MCF 10A (cell line): ENCODE measurements around the gene ARRDC1. TPM values are rescaled to one million over a fixed set of nuclear protein-coding genes. Genes with fewer than 3 reads are reported as not detected.

ENCODE experiments used
- BruUV-seq: library from RNA; stranded (reverse); fragments of 400-500 nt; replicated peaks from 2 replicates; lab custom pipeline; 2021; lab: Mats Ljungman, UMichigan
- CTCF ChIA-PET: fragments of 300-600 bp; sonication (Branson Sonifier 250); formaldehyde crosslinking; extraction: SDS; loops from one replicate; lab custom pipeline; 2021; ENCODE audit warnings: antibody characterized with exemption, inconsistent platforms; lab: Yijun Ruan, JAX
- POLR2A ChIA-PET: fragments of 300-600, 350-650 bp; sonication (Branson Sonifier 250); formaldehyde crosslinking; extraction: SDS; loops from one replicate; lab custom pipeline; 2020; ENCODE audit warnings: antibody characterized with exemption, inconsistent platforms; lab: Yijun Ruan, JAX
- DNase-seq: peaks from one replicate; pipeline ENCODE4 v3.0.0-alpha.2; 2018; ENCODE audit not compliant: unreplicated experiment
- H3K27ac Mint-ChIP-seq: one replicate; pipeline ENCODE4 v1.8.0; 2022; ENCODE audit warnings: mild to moderate bottlenecking, low read depth, mixed read lengths; ENCODE audit not compliant: unreplicated experiment
- H3K27me3 Mint-ChIP-seq: one replicate; pipeline ENCODE4 v1.8.0; 2022; ENCODE audit warnings: mixed read lengths; ENCODE audit not compliant: insufficient read depth, unreplicated experiment
- H3K36me3 Mint-ChIP-seq: one replicate; pipeline ENCODE4 v1.8.0; 2022; ENCODE audit warnings: mild to moderate bottlenecking, moderate library complexity, mixed read lengths; ENCODE audit not compliant: insufficient read depth, unreplicated experiment
- H3K4me1 Mint-ChIP-seq: one replicate; pipeline ENCODE4 v1.8.0; 2022; ENCODE audit warnings: mixed read lengths; ENCODE audit not compliant: insufficient read depth, unreplicated experiment
- H3K4me3 Mint-ChIP-seq: one replicate; pipeline ENCODE4 v1.8.0; 2022; ENCODE audit warnings: mild to moderate bottlenecking, moderate library complexity, mixed read lengths; ENCODE audit not compliant: unreplicated experiment
- H3K9me3 Mint-ChIP-seq: one replicate; pipeline ENCODE4 v1.8.0; 2022; ENCODE audit warnings: mixed read lengths; ENCODE audit not compliant: unreplicated experiment
- CTCF ChIP-seq: fragments of 200-600 bp; IDR thresholded peaks from one replicate; pipeline ENCODE4 v1.8.0; 2022; ENCODE audit warnings: antibody characterized with exemption, mild to moderate bottlenecking; ENCODE audit not compliant: unreplicated experiment
- intact Hi-C: fragments of 100-400 bp; cut with micrococcal nuclease; formaldehyde crosslinking; loops from 2 replicates; pipeline ENCODE4 v1.14.1; 2022
- total RNA-seq: library from RNA; stranded (reverse); gene quantifications from 2 replicates; pipeline ENCODE4 v1.2.3, GENCODE V29; 2022

Gene ARRDC1
- total RNA-seq, 1 experiment from 2014 or later = 125 TPM

GRCh38 chr9:137630126-137630525 is 24.6 kb downstream of the ARRDC1 start:
- BruUV-seq = no TSS peak
- no peak overlapping the region for H3K4me3 Mint-ChIP-seq
- no peaks in the 10 kb centered on the region for H3K9me3 Mint-ChIP-seq
- POLR2A ChIA-PET = interaction anchor here (0.7 to 2.6 kb wide), 6 partner anchors 9 to 84 kb away, joined by 3 to 18 read pairs (median 3); partner anchors contain the start of gene EHMT1
- no peaks in the 10 kb centered on the region for H3K27me3 Mint-ChIP-seq
- TF ChIP-seq CTCF = no peak
- CTCF ChIA-PET = no interaction called here
- peaks cover 34% of the 10 kb centered on the region for H3K36me3 Mint-ChIP-seq
- intact Hi-C loops = no loop called here
- no peak overlapping the region for H3K27ac Mint-ChIP-seq
- H3K4me1 Mint-ChIP-seq = peaks cover 26% of the 10 kb centered on the region
- no peak for DNase-seq

- ChIA-PET CTCF (no interaction called here), POLR2A (interaction anchor here (1.5 to 2.6 kb wide), 2 partner anchors 10 to 11 kb away, joined by 3 to 18 read pairs; partner anchors contain the start of gene EHMT1)
- peaks cover 26% of the 10 kb centered on the region for H3K4me1 Mint-ChIP-seq
- H3K27me3 Mint-ChIP-seq = no peaks in the 10 kb centered on the region
- no peak overlapping the region for H3K4me3 Mint-ChIP-seq
- BruUV-seq = no TSS peak
- intact Hi-C loops = no loop called here
- TF ChIP-seq CTCF = no peak
- peaks cover 31% of the 10 kb centered on the region for H3K36me3 Mint-ChIP-seq
- no peaks in the 10 kb centered on the region for H3K9me3 Mint-ChIP-seq
- no peak for DNase-seq
- no peak overlapping the region for H3K27ac Mint-ChIP-seq
Measured at GRCh38 chr9:137630679-137631078, 25.2 kb downstream of the ARRDC1 start.

DNA sequence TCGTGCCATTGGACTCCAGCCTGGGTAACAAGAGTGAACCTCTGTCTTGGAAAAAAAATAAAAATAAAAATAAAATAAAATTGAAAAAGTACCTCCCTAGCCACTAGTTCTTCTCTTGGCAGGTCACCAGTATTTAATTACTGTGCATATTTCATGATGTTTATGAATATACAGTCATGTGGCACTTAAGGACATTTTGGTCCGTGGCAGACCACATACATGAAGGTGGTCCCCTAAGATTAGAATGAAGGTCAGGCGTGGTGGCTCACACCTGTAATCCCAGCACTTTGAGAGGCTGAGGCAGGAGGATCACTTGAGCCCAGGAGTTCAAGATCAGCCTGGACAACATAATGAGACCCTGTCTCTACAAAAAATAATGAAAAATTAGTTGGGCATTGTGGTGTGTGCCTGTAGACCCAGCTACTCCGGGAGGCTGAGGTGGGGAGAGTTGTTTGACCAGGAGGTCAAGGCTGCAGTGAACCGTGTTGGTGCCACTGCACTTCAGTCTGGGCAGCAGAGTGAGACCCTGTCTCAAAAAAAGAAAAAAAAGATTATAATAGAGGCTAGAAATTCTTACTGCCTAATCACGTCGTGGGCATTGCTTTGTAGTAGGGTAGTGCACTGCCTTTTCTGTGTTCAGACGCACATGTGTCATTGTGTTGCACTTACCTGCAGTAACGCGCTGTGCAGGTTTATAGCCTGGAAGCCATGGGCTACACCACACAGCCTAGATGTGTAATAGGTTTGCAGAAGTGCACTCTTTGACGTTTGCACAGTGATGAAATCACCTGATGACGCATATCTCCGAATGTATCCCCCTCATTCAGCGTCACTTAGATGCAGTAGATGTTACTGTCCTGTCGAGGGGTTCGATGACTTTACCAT is 26.1 kb downstream of the ARRDC1 start:
- Mint-ChIP-seq H3K4me1 (peaks cover 26% of the 10 kb centered on the region), H3K27me3 (no peaks in the 10 kb centered on the region), H3K4me3 (no peak overlapping the region), H3K9me3 (no peaks in the 10 kb centered on the region), H3K36me3 (peaks cover 26% of the 10 kb centered on the region), H3K27ac (peak overlapping the region; percentile 7)
- ChIA-PET POLR2A (interaction anchor here (1.5 kb wide), 1 partner anchor 10 kb away, joined by 3 read pairs; no protein-coding TSS in a partner anchor), CTCF (no interaction called here)
- no peak for TF ChIP-seq CTCF
- no peak for DNase-seq
- BruUV-seq = no TSS peak
- intact Hi-C loops = no loop called here
